ENCODE results near the gene EVC2. TPM values are rescaled to one million over a fixed set of nuclear protein-coding genes. Genes with fewer than 3 reads are reported as not detected.

EVC2 gene
- total and polyA plus RNA-seq, 10 of the 15 experiments (the other 5 are each of a cell fraction or from before 2014, with no cell fraction given): 0.34 to 10.4 (median 5.6) TPM

- TF ChIP-seq E4F1 (IDR thresholded peaks at IDR 0.05; ENCODE audit: borderline replicate concordance, partially characterized antibody): no peak
- no peak for TF ChIP-seq POLR2AphosphoS5 (IDR thresholded peaks at IDR 0.05; ENCODE audit: low read length)
- no peak for TF ChIP-seq MEF2A (IDR thresholded peaks at IDR 0.05; ENCODE audit: insufficient read depth, low read depth, low read length)
Measured at GRCh38 chr4:5575941-5576340, 132.4 kb downstream of the EVC2 start (continued).

- Histone ChIP-seq H3K27me3 (replicated peaks in 1 of 2; ENCODE audit: control insufficient read depth in 2 of 2, insufficient read depth in 2 of 2, low read length in 1 of 2) (no peaks in the 10 kb centered on the region), H3K9ac (ENCODE audit: control insufficient read depth, insufficient read depth, low read length) (no peak overlapping the region), H3K4me2 (ENCODE audit: control insufficient read depth, insufficient read depth) (no peak overlapping the region), H3K27ac (ENCODE audit: control insufficient read depth, insufficient read depth) (no peak overlapping the region), H2AFZ (ENCODE audit: control insufficient read depth, low read depth, low read length) (no peak overlapping the region), H4K20me1 (ENCODE audit: control insufficient read depth, insufficient read depth) (no peaks in the 10 kb centered on the region), H3K79me2 (ENCODE audit: control insufficient read depth, insufficient read depth, low read length) (no peaks in the 10 kb centered on the region), H3K4me3 (no peak overlapping the region), H3K9me3 (replicated peaks; ENCODE audit: control insufficient read depth, insufficient read depth, low read length) (no peaks in the 10 kb centered on the region), H3K4me1 (ENCODE audit: control insufficient read depth, insufficient read depth, low read length) (no peaks in the 10 kb centered on the region), H3K36me3 (ENCODE audit: control insufficient read depth in 2 of 2, insufficient read depth in 2 of 2, low read length in 1 of 2) (no peaks in the 10 kb centered on the region; a peak in 1 of 4 replicates)
- ChIA-PET SMC1A (ENCODE audit: uncharacterized antibody, unreplicated experiment) (no interaction called here), RAD21 (ENCODE audit: unreplicated experiment) (no interaction called here), CTCF (no interaction called here), POLR2A (no interaction called here)
- 21% methylated on average over 5 of the region's 5 CpGs for WGBS (ENCODE audit: insufficient coverage, insufficient replicate concordance, low lambda C conversion rate, missing lambda C conversion rate)
- no TSS peak for BruUV-seq (replicated peaks)
- DNase-seq (ENCODE audit: low read depth, low spot score) (no peak), FAIRE-seq (no peak), ATAC-seq (no peak)
- in situ Hi-C loops (cut with MboI): no loop called here
- intact Hi-C loops (cut with micrococcal nuclease; ENCODE audit: unreplicated experiment): no loop called here
- no peak for TF ChIP-seq TCF3 (IDR thresholded peaks at IDR 0.05; ENCODE audit: borderline replicate concordance, insufficient read depth, low read depth, low read length)
- TF ChIP-seq USF2 (IDR thresholded peaks at IDR 0.05; ENCODE audit: borderline replicate concordance, low read depth, low read length): no peak
- no peak for TF ChIP-seq E2F4 (IDR thresholded peaks at IDR 0.05; ENCODE audit: low read depth, low read length)
- no peak for TF ChIP-seq SIX5 (IDR thresholded peaks at IDR 0.05; ENCODE audit: low read depth, low read length, severe bottlenecking)
- TF ChIP-seq NKRF (conservative IDR thresholded peaks at IDR 0.05): no peak
- no peak for TF ChIP-seq KAT2A (conservative IDR thresholded peaks at IDR 0.05; ENCODE audit: control insufficient read depth, low read depth, low read length)
- no peak for TF ChIP-seq ZNF592 (IDR thresholded peaks at IDR 0.05)
- TF ChIP-seq RAD21 (IDR thresholded peaks at IDR 0.05; ENCODE audit: insufficient read depth, low read depth, low read length): no peak
Measured at GRCh38 chr4:5574386-5574785, 134.0 kb downstream of the EVC2 start.

Data from GM12878 (cell line).